ENCODE data around the gene SLAMF1.

DNA sequence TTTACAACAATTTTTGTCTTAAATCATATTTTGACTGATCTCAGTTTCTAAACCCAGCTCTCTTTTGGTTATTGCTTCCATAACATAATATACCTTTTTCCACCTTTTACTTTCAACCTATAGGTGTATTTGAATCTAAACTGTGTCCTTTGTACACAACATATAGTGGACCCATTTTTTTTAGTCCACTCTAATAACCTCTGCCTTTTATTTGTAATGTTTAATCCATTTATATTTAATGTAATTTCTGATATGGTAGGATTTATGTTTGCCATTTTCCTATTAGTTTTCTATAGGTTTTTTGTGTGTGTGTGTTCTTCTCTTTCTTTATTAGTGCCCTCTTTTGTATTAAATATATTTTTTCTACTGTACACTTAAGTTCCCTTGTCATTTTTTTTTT is 22.4 kb upstream of the SLAMF1 start:
- TF ChIP-seq, protein P1, sequence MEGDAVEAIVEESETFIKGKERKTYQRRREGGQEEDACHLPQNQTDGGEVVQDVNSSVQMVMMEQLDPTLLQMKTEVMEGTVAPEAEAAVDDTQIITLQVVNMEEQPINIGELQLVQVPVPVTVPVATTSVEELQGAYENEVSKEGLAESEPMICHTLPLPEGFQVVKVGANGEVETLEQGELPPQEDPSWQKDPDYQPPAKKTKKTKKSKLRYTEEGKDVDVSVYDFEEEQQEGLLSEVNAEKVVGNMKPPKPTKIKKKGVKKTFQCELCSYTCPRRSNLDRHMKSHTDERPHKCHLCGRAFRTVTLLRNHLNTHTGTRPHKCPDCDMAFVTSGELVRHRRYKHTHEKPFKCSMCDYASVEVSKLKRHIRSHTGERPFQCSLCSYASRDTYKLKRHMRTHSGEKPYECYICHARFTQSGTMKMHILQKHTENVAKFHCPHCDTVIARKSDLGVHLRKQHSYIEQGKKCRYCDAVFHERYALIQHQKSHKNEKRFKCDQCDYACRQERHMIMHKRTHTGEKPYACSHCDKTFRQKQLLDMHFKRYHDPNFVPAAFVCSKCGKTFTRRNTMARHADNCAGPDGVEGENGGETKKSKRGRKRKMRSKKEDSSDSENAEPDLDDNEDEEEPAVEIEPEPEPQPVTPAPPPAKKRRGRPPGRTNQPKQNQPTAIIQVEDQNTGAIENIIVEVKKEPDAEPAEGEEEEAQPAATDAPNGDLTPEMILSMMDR (IDR thresholded peaks at IDR 0.05), result no peak
- TF ChIP-seq POLR2A (IDR thresholded peaks at IDR 0.05), result no peak

Data from adrenal gland (tissue), 5 donors.